Measurements from ENCODE around the gene GOT1. TPM values are rescaled to one million over a fixed set of nuclear protein-coding genes. Genes with fewer than 3 reads are reported as not detected.

The GOT1 gene
- total and polyA plus RNA-seq, 2 of the 8 experiments (the other 6 are each of a cell fraction or from before 2014, with no cell fraction given) = 16.7 to 47.0 TPM

DNA sequence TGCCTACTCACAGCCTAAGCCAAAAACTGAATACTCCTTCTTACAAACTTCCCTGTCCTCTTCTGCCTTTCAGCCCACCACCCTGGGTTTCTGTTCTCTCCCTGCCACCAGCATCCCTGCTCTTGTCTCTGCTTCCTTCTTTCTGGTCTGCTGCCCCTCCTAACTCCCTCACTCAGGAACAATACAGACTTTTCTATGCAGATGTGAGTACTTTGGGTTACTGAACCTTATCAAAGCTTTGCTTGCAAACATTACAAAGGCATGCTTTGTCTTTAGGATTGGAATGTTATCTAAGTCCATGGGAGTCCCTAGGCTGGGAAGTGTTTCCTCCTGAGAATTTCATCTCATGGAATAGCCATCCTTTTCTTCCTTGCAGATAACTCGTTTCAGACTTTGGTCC, 72.3 kb downstream of the GOT1 start:
- peaks cover 0 to 4% (median 0%) of the 10 kb centered on the region in 4 experiments; a peak in 2 of 7 replicates for H3K27me3 ChIP-seq (replicated peaks in 1 of 4; ENCODE audit: control insufficient read depth in 3 of 4, extremely low read depth in 1 of 4, insufficient read depth in 3 of 4, low read length in 3 of 4)
- H4K5ac ChIP-seq (ENCODE audit: insufficient read length, low read depth, low read length) = no peak overlapping the region
- no peak overlapping the region for H4K8ac ChIP-seq (ENCODE audit: extremely low read depth, insufficient read depth, low read length)
- H3K18ac ChIP-seq (ENCODE audit: extremely low read depth, low read length) = peak overlapping the region; percentile 13; the same call in 1 of the 2 replicates
- no peak overlapping the region for H3K4ac ChIP-seq (replicated peaks; ENCODE audit: insufficient read length, low read depth, low read length)
- H4K20me1 ChIP-seq (replicated peaks in 1 of 2; ENCODE audit: control insufficient read depth in 1 of 2, insufficient read depth in 2 of 2, low read length in 2 of 2) = no peaks in the 10 kb centered on the region
- H2AFZ ChIP-seq (ENCODE audit: low read length) = no peak overlapping the region
- POLR2A ChIA-PET (ENCODE audit: partially characterized antibody) = interaction anchor here (1.5 kb wide), 1 partner anchor 72 kb away, joined by 4 read pairs; the partner anchor contains the start of gene GOT1
- H2BK20ac ChIP-seq (ENCODE audit: low read length) = no peak overlapping the region
- H3K4me3 ChIP-seq (ENCODE audit: extremely low read depth in 1 of 4, insufficient read depth in 2 of 4, low read depth in 3 of 4, low read length in 4 of 4) = no peak overlapping the region
- H2BK15ac ChIP-seq (ENCODE audit: low read length) = no peak overlapping the region
- no peaks in the 10 kb centered on the region for H3K79me2 ChIP-seq (ENCODE audit: control insufficient read depth in 1 of 2, insufficient read depth in 2 of 2, low read length in 2 of 2)
- peak in 1 of 2 experiments; percentile 19 for DNase-seq (ENCODE audit: low read depth in 1 of 2, low spot score in 2 of 2)
- FAIRE-seq = peak; percentile 92
- no peak overlapping the region for H2AK5ac ChIP-seq (ENCODE audit: low read depth, low read length)
- no peak overlapping the region for H3K23ac ChIP-seq (ENCODE audit: insufficient read length)
- H3K27ac ChIP-seq (ENCODE audit: low read depth, low read length) = no peak overlapping the region
- no peak overlapping the region for H3K56ac ChIP-seq (replicated peaks; ENCODE audit: insufficient read length, low read depth, low read length)
- H2BK5ac ChIP-seq (ENCODE audit: low read depth, low read length) = no peak overlapping the region
- no peak overlapping the region for H4K91ac ChIP-seq (replicated peaks; ENCODE audit: insufficient read length, low read length)
- H2BK120ac ChIP-seq (replicated peaks; ENCODE audit: low read depth, low read length) = no peak overlapping the region
- H3K14ac ChIP-seq (ENCODE audit: insufficient read length) = no peak overlapping the region
- 32% methylated on average over 1 of the region's 1 CpG; no CpG with 5 or more reads in 1 of the 2 experiments for WGBS, 2 experiments (ENCODE audit: extremely low coverage in 1 of 2, insufficient coverage in 1 of 2, insufficient read length in 1 of 2, insufficient replicate concordance in 2 of 2, low coverage in 1 of 2, low lambda C conversion rate in 2 of 2, missing lambda C conversion rate in 1 of 2)
- H3K9ac ChIP-seq (replicated peaks in 1 of 4; ENCODE audit: extremely low read depth in 1 of 4, low read depth in 3 of 4, low read length in 3 of 4) = 0 out of 7 replicates have a peak overlapping the region, but pooled peaks of 1 of the 4 experiments have one; percentile 4
- no peaks in the 10 kb centered on the region for H3K36me3 ChIP-seq (ENCODE audit: control insufficient read depth in 2 of 4, insufficient read depth in 4 of 4, low read length in 3 of 4)
- no peak overlapping the region; the same call in none of the 2 replicates for H2BK12ac ChIP-seq (ENCODE audit: low read depth, low read length)
- peak overlapping the region; percentile 39 to 40; a peak in 3 of 4 replicates for H3K4me2 ChIP-seq (ENCODE audit: insufficient read depth in 1 of 2, low read depth in 2 of 2, low read length in 2 of 2)
- H3K79me1 ChIP-seq (ENCODE audit: low read depth, low read length) = no peaks in the 10 kb centered on the region
- CTCF ChIA-PET (ENCODE audit: partially characterized antibody) = interaction anchor here (0.9 kb wide), 1 partner anchor 31 kb away, joined by 3 read pairs; no protein-coding TSS in a partner anchor
- H3K4me1 ChIP-seq (replicated peaks in 1 of 4; ENCODE audit: control insufficient read depth in 3 of 4, insufficient read depth in 4 of 4, low read length in 3 of 4) = peaks cover 0 to 12% (median 3%) of the 10 kb centered on the region in 4 experiments; a peak in 4 of 7 replicates
- H3K9me3 ChIP-seq (ENCODE audit: insufficient read depth in 2 of 2, low read depth in 1 of 2, low read length in 1 of 2) = no peaks in the 10 kb centered on the region
- H3K23me2 ChIP-seq (ENCODE audit: low read depth, low read length) = no peaks in the 10 kb centered on the region
- TF ChIP-seq SP1 (IDR thresholded peaks at IDR 0.05; ENCODE audit: low read depth, low read length) (no peak), EGR1 (IDR thresholded peaks at IDR 0.05; ENCODE audit: borderline replicate concordance, low read depth, low read length) (no peak), NRF1 (IDR thresholded peaks at IDR 0.05; ENCODE audit: low read depth, low read length) (no peak)

All from H1 (cell line).